Smooth muscle cell (in vitro differentiated cells): ENCODE measurements around the gene COL13A1. TPM values are rescaled to one million over a fixed set of nuclear protein-coding genes. Genes with fewer than 3 reads are reported as not detected.

Experiments used
- DNase-seq: peaks from one replicate; lab custom pipeline; 2025; ENCODE audit not compliant: unreplicated experiment; lab: John Stamatoyannopoulos, UW
- H2AFZ ChIP-seq: fragments of 200-600 bp; sonication (generic); 2 replicates; pipeline ENCODE4 v1.6.0; 2016; ENCODE audit warnings: antibody characterized with exemption, low read depth, mild to moderate bottlenecking
- H3F3A ChIP-seq: fragments of 200-600 bp; sonication (generic); 2 replicates; pipeline ENCODE4 v1.6.0; 2017; ENCODE audit warnings: antibody characterized with exemption, low read depth
- H3K27ac ChIP-seq: fragments of 200-600 bp; sonication (generic); 2 replicates; pipeline ENCODE4 v1.5.1; 2016; ENCODE audit warnings: low read depth, mild to moderate bottlenecking
- H3K27me3 ChIP-seq: fragments of 200-600 bp; sonication (generic); 2 replicates; pipeline ENCODE4 v1.6.1; 2016; ENCODE audit warnings: low read depth, mild to moderate bottlenecking
- H3K36me3 ChIP-seq: fragments of 200-600 bp; sonication (generic); 2 replicates; pipeline ENCODE4 v1.5.1; 2016; ENCODE audit warnings: low read depth
- H3K4me1 ChIP-seq: fragments of 200-600 bp; sonication (generic); 2 replicates; pipeline ENCODE4 v1.5.1; 2016; ENCODE audit warnings: low read depth
- H3K4me2 ChIP-seq: fragments of 200-600 bp; sonication (generic); 2 replicates; pipeline ENCODE4 v1.6.0; 2016; ENCODE audit warnings: mild to moderate bottlenecking
- H3K4me3 ChIP-seq: fragments of 200-600 bp; sonication (generic); 2 replicates; pipeline ENCODE4 v1.5.1; 2016; ENCODE audit warnings: mild to moderate bottlenecking
- H3K79me2 ChIP-seq: fragments of 200-600 bp; sonication (generic); 2 replicates; pipeline ENCODE4 v1.6.0; 2016; ENCODE audit warnings: low read depth, mild to moderate bottlenecking
- H3K9ac ChIP-seq: fragments of 200-600 bp; sonication (generic); 2 replicates; pipeline ENCODE4 v1.6.0; 2016; ENCODE audit warnings: low read depth
- H3K9me3 ChIP-seq: fragments of 200-600 bp; sonication (generic); replicated peaks from 2 replicates; pipeline ENCODE4 v1.5.1; 2016; ENCODE audit warnings: low read depth
- H4K20me1 ChIP-seq: fragments of 200-600 bp; sonication (generic); 2 replicates; pipeline ENCODE4 v1.6.0; 2016; ENCODE audit warnings: low read depth
- WGBS: methylation state at CpG from one replicate; pipeline ENCODE4 v1.1.7; 2016; ENCODE audit warnings: low lambda C conversion rate; 5-methylcytosine and 5-hydroxymethylcytosine counted together
- polyA plus RNA-seq: library from polyadenylated mRNA; unstranded; fragments of >200 nt; fragmentation: Nextera tagmentation; extraction: Ambion mirVana; gene quantifications from 2 replicates; pipeline ENCODE4 v1.2.1, GENCODE V29; 2016
- total RNA-seq: library from RNA; depleted of rRNA; stranded (reverse); fragments of >200 nt; gene quantifications from 2 replicates; pipeline ENCODE4 v1.2.3, GENCODE V29; 2014
- TF ChIP-seq, protein P1 (sequence below): fragments of 200-600 bp; sonication (generic); IDR thresholded peaks from 2 replicates; pipeline ENCODE4 v1.5.1; 2017; ENCODE audit warnings: borderline replicate concordance, mild to moderate bottlenecking, antibody characterized with exemption; ENCODE audit not compliant: insufficient read depth, poor library complexity, severe bottlenecking

The COL13A1 gene
- total and polyA plus RNA-seq, 2 experiments from 2014 or later: 6.1 to 15.0 TPM

DNA sequence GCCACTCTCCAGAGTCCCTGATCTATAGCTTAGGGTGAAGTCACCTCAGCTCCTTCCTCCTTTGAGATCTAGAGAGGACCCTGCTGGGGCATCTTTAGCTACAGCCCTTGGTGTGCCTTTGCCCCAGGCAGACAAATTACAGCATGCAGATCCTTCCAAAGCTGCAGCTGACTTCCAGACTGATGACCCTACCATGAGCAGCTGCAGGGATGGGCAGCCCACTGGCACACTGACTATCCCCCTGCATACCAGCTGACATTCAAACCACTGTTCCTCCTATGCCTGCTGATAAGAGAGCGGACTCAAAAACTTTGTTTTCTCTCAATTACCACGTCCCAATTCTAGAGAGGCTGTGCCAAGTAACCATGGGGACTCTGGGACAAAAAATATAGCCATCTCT lies 70.6 kb downstream of the COL13A1 start:
- Histone ChIP-seq H3K4me3 (no peak overlapping the region), H3K36me3 (no peaks in the 10 kb centered on the region), H3K79me2 (no peaks in the 10 kb centered on the region), H3K9ac (no peak overlapping the region), H4K20me1 (no peaks in the 10 kb centered on the region), H3K9me3 (no peaks in the 10 kb centered on the region), H3K4me1 (peaks cover 7% of the 10 kb centered on the region), H3F3A (no peaks in the 10 kb centered on the region), H2AFZ (no peak overlapping the region), H3K4me2 (no peak overlapping the region), H3K27me3 (no peaks in the 10 kb centered on the region), H3K27ac (no peak overlapping the region)
- no peak for DNase-seq
- TF ChIP-seq, protein P1, sequence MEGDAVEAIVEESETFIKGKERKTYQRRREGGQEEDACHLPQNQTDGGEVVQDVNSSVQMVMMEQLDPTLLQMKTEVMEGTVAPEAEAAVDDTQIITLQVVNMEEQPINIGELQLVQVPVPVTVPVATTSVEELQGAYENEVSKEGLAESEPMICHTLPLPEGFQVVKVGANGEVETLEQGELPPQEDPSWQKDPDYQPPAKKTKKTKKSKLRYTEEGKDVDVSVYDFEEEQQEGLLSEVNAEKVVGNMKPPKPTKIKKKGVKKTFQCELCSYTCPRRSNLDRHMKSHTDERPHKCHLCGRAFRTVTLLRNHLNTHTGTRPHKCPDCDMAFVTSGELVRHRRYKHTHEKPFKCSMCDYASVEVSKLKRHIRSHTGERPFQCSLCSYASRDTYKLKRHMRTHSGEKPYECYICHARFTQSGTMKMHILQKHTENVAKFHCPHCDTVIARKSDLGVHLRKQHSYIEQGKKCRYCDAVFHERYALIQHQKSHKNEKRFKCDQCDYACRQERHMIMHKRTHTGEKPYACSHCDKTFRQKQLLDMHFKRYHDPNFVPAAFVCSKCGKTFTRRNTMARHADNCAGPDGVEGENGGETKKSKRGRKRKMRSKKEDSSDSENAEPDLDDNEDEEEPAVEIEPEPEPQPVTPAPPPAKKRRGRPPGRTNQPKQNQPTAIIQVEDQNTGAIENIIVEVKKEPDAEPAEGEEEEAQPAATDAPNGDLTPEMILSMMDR: no peak
- 70% methylated on average over 2 of the region's 2 CpGs for WGBS

DNA sequence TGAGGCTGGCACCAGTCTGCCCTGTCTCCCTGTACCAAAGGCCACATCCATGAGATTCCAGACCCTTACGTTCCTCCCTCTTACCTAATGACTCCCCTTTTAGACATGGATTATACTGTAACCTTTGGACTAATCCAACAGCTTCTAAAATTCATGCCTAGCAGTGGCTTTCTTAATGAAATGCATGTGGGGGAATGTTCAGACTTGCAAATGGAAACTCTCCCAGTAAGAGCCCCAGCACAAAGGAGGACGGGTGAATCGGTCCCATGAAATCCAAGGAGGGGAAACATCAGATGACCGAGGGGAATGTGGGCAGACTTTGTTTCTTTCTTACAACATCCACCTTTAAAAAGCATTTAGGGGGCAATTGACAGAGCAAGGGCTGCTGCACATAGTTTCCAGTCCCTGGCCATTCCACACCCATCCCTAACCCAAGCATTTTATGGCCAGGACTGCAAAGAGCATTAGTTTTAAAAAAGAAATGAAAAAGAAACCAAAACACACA lies 71.5 kb downstream of the COL13A1 start:
- no peaks in the 10 kb centered on the region for H3K79me2 ChIP-seq
- TF ChIP-seq, protein P1: no peak
- H3F3A ChIP-seq: no peaks in the 10 kb centered on the region
- H3K27me3 ChIP-seq: no peaks in the 10 kb centered on the region
- no peak overlapping the region for H3K27ac ChIP-seq
- no peaks in the 10 kb centered on the region for H3K36me3 ChIP-seq
- H4K20me1 ChIP-seq: no peaks in the 10 kb centered on the region
- H3K4me1 ChIP-seq: peaks cover 3% of the 10 kb centered on the region
- H2AFZ ChIP-seq: no peak overlapping the region
- no peak for DNase-seq
- no peaks in the 10 kb centered on the region for H3K9me3 ChIP-seq
- H3K4me3 ChIP-seq: no peak overlapping the region
- 63% methylated on average over 4 of the region's 4 CpGs for WGBS
- H3K4me2 ChIP-seq: no peak overlapping the region
- H3K9ac ChIP-seq: no peak overlapping the region

DNA sequence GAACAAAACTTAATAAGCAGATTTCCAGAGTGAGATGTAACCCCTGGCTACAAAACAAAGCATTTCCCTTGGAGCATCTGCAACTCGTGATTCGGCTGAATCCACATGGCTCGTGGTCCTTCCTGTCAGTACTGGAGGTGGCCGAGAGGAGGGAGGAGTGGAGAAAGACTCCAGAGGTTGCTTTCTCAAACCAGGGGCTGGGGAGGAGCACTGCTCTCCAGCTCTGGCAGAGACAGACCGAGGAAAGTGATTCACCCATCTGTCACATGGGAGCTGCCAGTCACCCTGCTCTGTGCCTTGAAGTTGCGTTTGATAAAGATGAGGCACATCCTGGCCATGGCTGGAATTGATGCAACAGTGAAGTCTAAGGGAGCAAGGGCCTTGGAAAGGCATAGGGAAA lies 72.7 kb downstream of the COL13A1 start:
- Histone ChIP-seq H3K36me3 (no peaks in the 10 kb centered on the region), H3K27ac (no peak overlapping the region), H2AFZ (no peak overlapping the region), H4K20me1 (no peaks in the 10 kb centered on the region), H3K27me3 (no peaks in the 10 kb centered on the region), H3K9me3 (no peaks in the 10 kb centered on the region), H3K9ac (no peak overlapping the region), H3F3A (no peaks in the 10 kb centered on the region), H3K4me1 (no peaks in the 10 kb centered on the region), H3K79me2 (no peaks in the 10 kb centered on the region), H3K4me3 (no peak overlapping the region), H3K4me2 (no peak overlapping the region)
- WGBS: 47% methylated on average over 6 of the region's 6 CpGs
- DNase-seq: no peak
- TF ChIP-seq, protein P1: no peak

DNA sequence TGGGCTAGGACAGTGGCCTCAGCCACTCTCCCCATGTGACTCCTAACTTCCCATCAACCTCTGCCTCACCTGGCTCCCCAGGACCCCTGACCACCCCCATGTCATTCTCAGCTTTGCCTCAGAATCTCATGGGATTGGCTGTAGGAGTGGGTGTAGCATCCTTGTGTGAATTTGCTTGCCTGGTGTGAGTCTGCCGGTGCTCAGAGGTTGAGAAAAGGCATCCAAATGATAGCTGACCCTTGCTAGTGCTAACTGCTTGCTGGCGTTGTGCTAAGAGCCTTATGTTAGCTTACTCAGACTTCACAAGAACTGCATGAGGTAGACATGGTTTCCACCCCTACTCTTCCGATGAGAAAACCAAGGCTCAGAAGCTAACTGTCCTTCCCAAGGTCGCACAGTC lies 74.2 kb downstream of the COL13A1 start:
- Histone ChIP-seq H2AFZ (no peak overlapping the region), H4K20me1 (no peaks in the 10 kb centered on the region), H3K4me1 (peaks cover 8% of the 10 kb centered on the region), H3K9me3 (no peaks in the 10 kb centered on the region), H3K27ac (no peak overlapping the region), H3K9ac (no peak overlapping the region), H3K79me2 (no peaks in the 10 kb centered on the region), H3F3A (no peaks in the 10 kb centered on the region), H3K36me3 (no peaks in the 10 kb centered on the region), H3K27me3 (no peaks in the 10 kb centered on the region), H3K4me3 (no peak overlapping the region), H3K4me2 (no peak overlapping the region)
- 88% methylated on average over 4 of the region's 4 CpGs for WGBS
- TF ChIP-seq, protein P1: no peak
- DNase-seq: no peak
